GM12878 (cell line): ENCODE results near the gene WDR53. TPM values are rescaled to one million over a fixed set of nuclear protein-coding genes. Genes with fewer than 3 reads are reported as not detected.

Experiments
- ATAC-seq: fragments of 200-7000 bp; cut with Tn5 transposase; 3 replicates; pipeline ENCODE4 v1.9.1; 2020; ENCODE audit warnings: mild to moderate bottlenecking, moderate library complexity
- BruUV-seq: library from RNA; stranded (reverse); fragments of 400-500 nt; replicated peaks from 2 replicates; lab custom pipeline; 2021; lab: Mats Ljungman, UMichigan
- CTCF ChIA-PET: fragments of 300-600 bp; sonication (Branson Sonifier 250); formaldehyde crosslinking; extraction: SDS; loops from one replicate; lab custom pipeline; 2021; ENCODE audit warnings: inconsistent platforms; lab: Yijun Ruan, JAX
- POLR2A ChIA-PET: fragments of 350-600 bp; formaldehyde crosslinking; extraction: SDS; loops from one replicate; lab custom pipeline; 2021; ENCODE audit warnings: inconsistent platforms; lab: Charles Lee
- RAD21 ChIA-PET: fragments of 300-600 bp; sonication (Branson Sonifier 250); formaldehyde crosslinking; loops from one replicate; lab custom pipeline; 2023; ENCODE audit warnings: antibody characterized with exemption; ENCODE audit not compliant: unreplicated experiment; lab: Charles Lee
- SMC1A ChIA-PET: fragments of 300-600 bp; sonication (Branson Sonifier 250); formaldehyde crosslinking; loops from one replicate; lab custom pipeline; 2023; ENCODE audit not compliant: unreplicated experiment, uncharacterized antibody; lab: Charles Lee
- DNase-seq: peaks from one replicate; pipeline ENCODE4 v3.0.0-alpha.2; 2011; ENCODE audit warnings: low read depth, low spot score
- FAIRE-seq: peaks from 3 replicates; lab custom pipeline; 2011; peaks lifted over from hg19 to GRCh38; lab: Jason Lieb, UNC
- H2AFZ ChIP-seq: 2 replicates; pipeline ENCODE4 v1.6.0; 2011; ENCODE audit warnings: low read depth, low read length, control low read depth; ENCODE audit not compliant: control insufficient read depth
- H3K27ac ChIP-seq: 2 replicates; pipeline ENCODE4 v1.5.1; 2011; ENCODE audit warnings: control low read depth; ENCODE audit not compliant: control insufficient read depth, insufficient read depth
- H3K27me3 ChIP-seq, 2 experiments: replicated peaks in 1 of 2; 2 replicates each; pipeline versions ENCODE4 v1.6.0 to v1.6.1; 2011; ENCODE audit warnings: low read length in 1 of 2; ENCODE audit not compliant: control insufficient read depth in 2 of 2, insufficient read depth in 2 of 2
- H3K36me3 ChIP-seq, 2 experiments: 2 replicates each; pipeline ENCODE4 v1.5.1; 2011; ENCODE audit warnings: low read length in 1 of 2; ENCODE audit not compliant: control insufficient read depth in 2 of 2, insufficient read depth in 2 of 2
- H3K4me1 ChIP-seq: 2 replicates; pipeline ENCODE4 v1.6.1; 2011; ENCODE audit warnings: mild to moderate bottlenecking, low read length, moderate library complexity, mixed read lengths; ENCODE audit not compliant: control insufficient read depth, insufficient read depth
- H3K4me2 ChIP-seq: 2 replicates; pipeline ENCODE4 v1.6.0; 2011; ENCODE audit warnings: control low read depth; ENCODE audit not compliant: control insufficient read depth, insufficient read depth
- H3K4me3 ChIP-seq: fragments of 200-600 bp; sonication (generic); 2 replicates; pipeline ENCODE4 v1.5.1; 2016
- H3K79me2 ChIP-seq: 2 replicates; pipeline ENCODE4 v1.6.0; 2011; ENCODE audit warnings: low read length; ENCODE audit not compliant: control insufficient read depth, insufficient read depth
- H3K9ac ChIP-seq: 2 replicates; pipeline ENCODE4 v1.8.0; 2011; ENCODE audit warnings: low read length, control low read depth, mixed read lengths; ENCODE audit not compliant: control insufficient read depth, insufficient read depth
- H3K9me3 ChIP-seq: replicated peaks from 3 replicates; pipeline ENCODE4 v1.5.1; 2011; ENCODE audit warnings: mild to moderate bottlenecking, low read length; ENCODE audit not compliant: control insufficient read depth, insufficient read depth
- H4K20me1 ChIP-seq: 2 replicates; pipeline ENCODE4 v1.6.0; 2011; ENCODE audit not compliant: control insufficient read depth, insufficient read depth
- ASH2L ChIP-seq: fragments of 300-600, 200-600 bp; sonication (generic); IDR thresholded peaks from 2 replicates; pipeline ENCODE4 v1.6.1; 2017; ENCODE audit warnings: low read depth, mild to moderate bottlenecking, borderline replicate concordance
- BACH1 ChIP-seq: fragments of 450-650 bp; IDR thresholded peaks from 2 replicates; pipeline ENCODE4 v1.6.1; 2017; ENCODE audit warnings: mild to moderate bottlenecking, borderline replicate concordance
- EED ChIP-seq: sonication (generic); IDR thresholded peaks from 2 replicates; pipeline ENCODE4 v1.6.1; 2016; ENCODE audit warnings: antibody characterized with exemption, low read depth
- GATAD2B ChIP-seq: fragments of 450-650 bp; conservative IDR thresholded peaks from 2 replicates; pipeline ENCODE4 v1.6.1; 2017; ENCODE audit warnings: low read depth, mild to moderate bottlenecking, moderate library complexity
- HDAC6 ChIP-seq: fragments of 200-600 bp; sonication (generic); IDR thresholded peaks from one replicate; pipeline ENCODE4 v1.8.0; 2017; ENCODE audit warnings: antibody characterized with exemption; ENCODE audit not compliant: unreplicated experiment
- PAX8 ChIP-seq: fragments of 450-650 bp; IDR thresholded peaks from 2 replicates; pipeline ENCODE4 v1.6.1; 2017; ENCODE audit warnings: mild to moderate bottlenecking, moderate library complexity
- POLR2A ChIP-seq: IDR thresholded peaks from 2 replicates; pipeline ENCODE4 v1.6.1; 2011; ENCODE audit warnings: low read depth, mild to moderate bottlenecking, low read length
- RELA ChIP-seq: fragments of 450-650 bp; IDR thresholded peaks from 2 replicates; pipeline ENCODE4 v1.8.0; 2014; ENCODE audit warnings: borderline replicate concordance; ENCODE audit not compliant: partially characterized antibody
- SMAD1 ChIP-seq: fragments of 450-650 bp; IDR thresholded peaks from 2 replicates; pipeline ENCODE4 v1.6.1; 2018; ENCODE audit warnings: mild to moderate bottlenecking, low read depth; ENCODE audit not compliant: partially characterized antibody
- SMAD5 ChIP-seq: IDR thresholded peaks from 2 replicates; pipeline ENCODE4 v1.6.1; 2016; ENCODE audit warnings: antibody characterized with exemption, low read depth
- SP1 ChIP-seq: IDR thresholded peaks from one replicate; pipeline ENCODE4 v1.6.1; 2011; ENCODE audit warnings: low read depth, low read length
- SREBF2 ChIP-seq: IDR thresholded peaks from 2 replicates; pipeline ENCODE4 v1.6.1; 2012; ENCODE audit warnings: mild to moderate bottlenecking, low read length
- TBL1XR1 ChIP-seq: IDR thresholded peaks from 2 replicates; pipeline ENCODE4 v1.6.1; 2012; ENCODE audit warnings: low read depth, low read length, improper control_type of control experiment
- WGBS: methylation state at CpG from one replicate; pipeline ENCODE4 v1.1.6; 2016; ENCODE audit warnings: low lambda C conversion rate; ENCODE audit not compliant: insufficient replicate concordance, insufficient coverage; ENCODE audit errors: missing lambda C conversion rate; 5-methylcytosine and 5-hydroxymethylcytosine counted together
- in situ Hi-C: fragments of 300-500 bp; cut with MboI; formaldehyde crosslinking; loops from 9 replicates; pipeline ENCODE4 v1.14.3; 2018; ENCODE audit warnings: mixed read lengths
- intact Hi-C: fragments of 100-400 bp; cut with micrococcal nuclease; formaldehyde crosslinking; loops from one replicate; pipeline ENCODE4 v1.14.2; 2022; ENCODE audit not compliant: unreplicated experiment
- polyA plus RNA-seq, 11 experiments: library from polyadenylated mRNA; depleted of rRNA in 4 of 11; unstranded in 6 of 11; stranded (reverse) in 5 of 11; fragments of >200 nt; fragmentation: Nextera tagmentation in 4 of 11; fragmentation: Illumina TruSeq in 1 of 11; extraction: Ambion mirVana in 4 of 11; extraction: Trizol in 1 of 11; gene quantifications; 1 replicate in 1 of 11; 2 replicates in 10 of 11; pipeline versions ENCODE4 v1.2.1 to v1.2.3, GENCODE V29; 2011 to 2016; ENCODE audit warnings: inconsistent platforms in 2 of 11, missing spikeins in 2 of 11, low read depth in 1 of 11
- total RNA-seq, 4 experiments: library from RNA; depleted of rRNA in 3 of 4; stranded (reverse); fragments of >200 nt in 3 of 4; fragmentation: Illumina TruSeq in 1 of 4; extraction: Trizol in 1 of 4; gene quantifications; 2 replicates each; pipeline versions ENCODE4 v1.2.1 to v1.2.3, GENCODE V29; 2013 to 2021
- TF ChIP-seq, protein P1 (sequence below): fragments of 450-650 bp; IDR thresholded peaks from 2 replicates; pipeline ENCODE4 v1.6.1; 2017; ENCODE audit warnings: antibody characterized with exemption, mild to moderate bottlenecking, moderate library complexity
- TF ChIP-seq, protein P2 (sequence below): fragments of 450-650 bp; IDR thresholded peaks from 2 replicates; pipeline ENCODE4 v1.6.1; 2014; ENCODE audit warnings: mild to moderate bottlenecking
- TF ChIP-seq, protein P3 (sequence below): IDR thresholded peaks from 2 replicates; pipeline ENCODE4 v1.6.1; 2012; ENCODE audit warnings: low read depth, low read length, improper control_type of control experiment
- TF ChIP-seq, protein P4 (sequence below): IDR thresholded peaks from 2 replicates; pipeline ENCODE4 v1.6.1; 2012; ENCODE audit warnings: improper control_type of control experiment, low read depth, low read length; ENCODE audit not compliant: insufficient replicate concordance

The WDR53 gene
- total and polyA plus RNA-seq, 10 of the 15 experiments (the other 5 are each of a cell fraction or from before 2014, with no cell fraction given): 7.7 to 20.3 (median 15.7) TPM

DNA sequence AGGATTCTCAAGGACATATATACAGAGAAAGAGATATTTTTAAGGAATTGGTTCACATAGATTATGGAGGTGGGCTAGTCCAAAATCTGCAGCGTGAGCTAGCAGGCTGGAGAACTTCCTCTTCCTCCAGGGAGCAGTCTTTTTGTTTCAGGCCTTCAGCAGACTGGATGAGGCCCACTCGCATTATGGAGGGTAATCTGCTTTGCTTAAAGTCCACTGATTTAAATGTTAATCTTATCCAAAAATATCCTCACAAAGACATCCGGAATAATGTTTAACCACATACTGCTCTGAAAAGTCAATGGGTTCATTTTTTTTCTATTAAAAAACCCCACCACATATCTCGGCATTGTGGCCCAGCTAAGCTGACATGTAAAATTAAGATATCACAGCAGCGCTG, 48.9 kb upstream of the WDR53 start:
- ATAC-seq (no peak), FAIRE-seq (no peak), DNase-seq (no peak)
- Histone ChIP-seq H2AFZ (no peak overlapping the region), H3K4me1 (peaks cover 8% of the 10 kb centered on the region; the same call in 1 of the 2 replicates), H3K36me3 (no peaks in the 10 kb centered on the region), H3K27ac (no peak overlapping the region), H4K20me1 (no peaks in the 10 kb centered on the region), H3K4me2 (no peak overlapping the region), H3K9me3 (no peaks in the 10 kb centered on the region), H3K27me3 (no peaks in the 10 kb centered on the region), H3K79me2 (no peaks in the 10 kb centered on the region), H3K9ac (no peak overlapping the region), H3K4me3 (no peak overlapping the region)
- BruUV-seq: no TSS peak
- SMC1A ChIA-PET: interaction anchor here (0.7 kb wide), 1 partner anchor 67 kb away, joined by 4 read pairs; no protein-coding TSS in a partner anchor
- WGBS: 38% methylated on average over 5 of the region's 5 CpGs
- POLR2A ChIA-PET: interaction anchor here (0.6 to 1.0 kb wide), 3 partner anchors 9 to 250 kb away, joined by 3 to 5 read pairs (median 4); no protein-coding TSS in a partner anchor
- CTCF ChIA-PET: interaction anchor here (1.0 kb wide), 1 partner anchor 11 kb away, joined by 3 read pairs; no protein-coding TSS in a partner anchor
- intact Hi-C loops: no loop called here
- in situ Hi-C loops: no loop called here
- RAD21 ChIA-PET: interaction anchor here (1.0 kb wide), 1 partner anchor 15 kb away, joined by 3 read pairs; no protein-coding TSS in a partner anchor
- TF ChIP-seq SMAD5 (no peak), TBL1XR1 (no peak), GATAD2B (no peak), RELA (no peak), EED (no peak), BACH1 (no peak), ASH2L (no peak), SP1 (no peak), POLR2A (no peak), SMAD1 (no peak), PAX8 (no peak), SREBF2 (no peak), HDAC6 (no peak)
- TF ChIP-seq, protein P1, sequence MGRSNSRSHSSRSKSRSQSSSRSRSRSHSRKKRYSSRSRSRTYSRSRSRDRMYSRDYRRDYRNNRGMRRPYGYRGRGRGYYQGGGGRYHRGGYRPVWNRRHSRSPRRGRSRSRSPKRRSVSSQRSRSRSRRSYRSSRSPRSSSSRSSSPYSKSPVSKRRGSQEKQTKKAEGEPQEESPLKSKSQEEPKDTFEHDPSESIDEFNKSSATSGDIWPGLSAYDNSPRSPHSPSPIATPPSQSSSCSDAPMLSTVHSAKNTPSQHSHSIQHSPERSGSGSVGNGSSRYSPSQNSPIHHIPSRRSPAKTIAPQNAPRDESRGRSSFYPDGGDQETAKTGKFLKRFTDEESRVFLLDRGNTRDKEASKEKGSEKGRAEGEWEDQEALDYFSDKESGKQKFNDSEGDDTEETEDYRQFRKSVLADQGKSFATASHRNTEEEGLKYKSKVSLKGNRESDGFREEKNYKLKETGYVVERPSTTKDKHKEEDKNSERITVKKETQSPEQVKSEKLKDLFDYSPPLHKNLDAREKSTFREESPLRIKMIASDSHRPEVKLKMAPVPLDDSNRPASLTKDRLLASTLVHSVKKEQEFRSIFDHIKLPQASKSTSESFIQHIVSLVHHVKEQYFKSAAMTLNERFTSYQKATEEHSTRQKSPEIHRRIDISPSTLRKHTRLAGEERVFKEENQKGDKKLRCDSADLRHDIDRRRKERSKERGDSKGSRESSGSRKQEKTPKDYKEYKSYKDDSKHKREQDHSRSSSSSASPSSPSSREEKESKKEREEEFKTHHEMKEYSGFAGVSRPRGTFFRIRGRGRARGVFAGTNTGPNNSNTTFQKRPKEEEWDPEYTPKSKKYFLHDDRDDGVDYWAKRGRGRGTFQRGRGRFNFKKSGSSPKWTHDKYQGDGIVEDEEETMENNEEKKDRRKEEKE: no peak
- TF ChIP-seq, protein P2, sequence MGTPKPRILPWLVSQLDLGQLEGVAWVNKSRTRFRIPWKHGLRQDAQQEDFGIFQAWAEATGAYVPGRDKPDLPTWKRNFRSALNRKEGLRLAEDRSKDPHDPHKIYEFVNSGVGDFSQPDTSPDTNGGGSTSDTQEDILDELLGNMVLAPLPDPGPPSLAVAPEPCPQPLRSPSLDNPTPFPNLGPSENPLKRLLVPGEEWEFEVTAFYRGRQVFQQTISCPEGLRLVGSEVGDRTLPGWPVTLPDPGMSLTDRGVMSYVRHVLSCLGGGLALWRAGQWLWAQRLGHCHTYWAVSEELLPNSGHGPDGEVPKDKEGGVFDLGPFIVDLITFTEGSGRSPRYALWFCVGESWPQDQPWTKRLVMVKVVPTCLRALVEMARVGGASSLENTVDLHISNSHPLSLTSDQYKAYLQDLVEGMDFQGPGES: no peak
- TF ChIP-seq, protein P3, sequence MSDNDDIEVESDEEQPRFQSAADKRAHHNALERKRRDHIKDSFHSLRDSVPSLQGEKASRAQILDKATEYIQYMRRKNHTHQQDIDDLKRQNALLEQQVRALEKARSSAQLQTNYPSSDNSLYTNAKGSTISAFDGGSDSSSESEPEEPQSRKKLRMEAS: no peak
- TF ChIP-seq, protein P4, sequence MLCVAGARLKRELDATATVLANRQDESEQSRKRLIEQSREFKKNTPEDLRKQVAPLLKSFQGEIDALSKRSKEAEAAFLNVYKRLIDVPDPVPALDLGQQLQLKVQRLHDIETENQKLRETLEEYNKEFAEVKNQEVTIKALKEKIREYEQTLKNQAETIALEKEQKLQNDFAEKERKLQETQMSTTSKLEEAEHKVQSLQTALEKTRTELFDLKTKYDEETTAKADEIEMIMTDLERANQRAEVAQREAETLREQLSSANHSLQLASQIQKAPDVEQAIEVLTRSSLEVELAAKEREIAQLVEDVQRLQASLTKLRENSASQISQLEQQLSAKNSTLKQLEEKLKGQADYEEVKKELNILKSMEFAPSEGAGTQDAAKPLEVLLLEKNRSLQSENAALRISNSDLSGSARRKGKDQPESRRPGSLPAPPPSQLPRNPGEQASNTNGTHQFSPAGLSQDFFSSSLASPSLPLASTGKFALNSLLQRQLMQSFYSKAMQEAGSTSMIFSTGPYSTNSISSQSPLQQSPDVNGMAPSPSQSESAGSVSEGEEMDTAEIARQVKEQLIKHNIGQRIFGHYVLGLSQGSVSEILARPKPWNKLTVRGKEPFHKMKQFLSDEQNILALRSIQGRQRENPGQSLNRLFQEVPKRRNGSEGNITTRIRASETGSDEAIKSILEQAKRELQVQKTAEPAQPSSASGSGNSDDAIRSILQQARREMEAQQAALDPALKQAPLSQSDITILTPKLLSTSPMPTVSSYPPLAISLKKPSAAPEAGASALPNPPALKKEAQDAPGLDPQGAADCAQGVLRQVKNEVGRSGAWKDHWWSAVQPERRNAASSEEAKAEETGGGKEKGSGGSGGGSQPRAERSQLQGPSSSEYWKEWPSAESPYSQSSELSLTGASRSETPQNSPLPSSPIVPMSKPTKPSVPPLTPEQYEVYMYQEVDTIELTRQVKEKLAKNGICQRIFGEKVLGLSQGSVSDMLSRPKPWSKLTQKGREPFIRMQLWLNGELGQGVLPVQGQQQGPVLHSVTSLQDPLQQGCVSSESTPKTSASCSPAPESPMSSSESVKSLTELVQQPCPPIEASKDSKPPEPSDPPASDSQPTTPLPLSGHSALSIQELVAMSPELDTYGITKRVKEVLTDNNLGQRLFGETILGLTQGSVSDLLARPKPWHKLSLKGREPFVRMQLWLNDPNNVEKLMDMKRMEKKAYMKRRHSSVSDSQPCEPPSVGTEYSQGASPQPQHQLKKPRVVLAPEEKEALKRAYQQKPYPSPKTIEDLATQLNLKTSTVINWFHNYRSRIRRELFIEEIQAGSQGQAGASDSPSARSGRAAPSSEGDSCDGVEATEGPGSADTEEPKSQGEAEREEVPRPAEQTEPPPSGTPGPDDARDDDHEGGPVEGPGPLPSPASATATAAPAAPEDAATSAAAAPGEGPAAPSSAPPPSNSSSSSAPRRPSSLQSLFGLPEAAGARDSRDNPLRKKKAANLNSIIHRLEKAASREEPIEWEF: no peak
